HepG2 (cell line): ENCODE results near the gene MRPL42. TPM values are rescaled to one million over a fixed set of nuclear protein-coding genes. Genes with fewer than 3 reads are reported as not detected.
A peak's percentile ranks its signal among the peaks of the same experiment; 100 is the strongest.

Source experiments
- HNRNPUL1 ChIP-seq: fragments of 200-400 bp; formaldehyde crosslinking; IDR thresholded peaks from 2 replicates; pipeline ENCODE4 v1.6.1; 2017; ENCODE audit warnings: low read depth, mild to moderate bottlenecking, low read length, moderate library complexity
- NR3C1 ChIP-seq: sonication (generic); formaldehyde crosslinking; IDR thresholded peaks from 2 replicates; pipeline ENCODE4 v1.4.0; 2020; ENCODE audit warnings: missing genetic modification reagents
- PBX3 ChIP-seq: sonication (generic); formaldehyde crosslinking; IDR thresholded peaks from 2 replicates; pipeline ENCODE4 v1.8.1; 2023; ENCODE audit warnings: missing genetic modification reagents, inconsistent platforms, borderline replicate concordance
- PCBP2 ChIP-seq: fragments of 200-400 bp; formaldehyde crosslinking; optimal IDR thresholded peaks from 2 replicates; pipeline ENCODE3; 2018; ENCODE audit warnings: low read length, low read depth; ENCODE audit not compliant: poor library complexity, severe bottlenecking
- SETDB1 ChIP-seq: sonication (generic); formaldehyde crosslinking; IDR thresholded peaks from 2 replicates; pipeline ENCODE4 v1.5.1; 2020; ENCODE audit warnings: missing genetic modification reagents, mild to moderate bottlenecking, borderline replicate concordance
- SIX4 ChIP-seq: sonication (generic); formaldehyde crosslinking; IDR thresholded peaks from 2 replicates; pipeline ENCODE4 v1.4.0; 2020; ENCODE audit warnings: missing genetic modification reagents
- SNAPC2 ChIP-seq: sonication (generic); formaldehyde crosslinking; IDR thresholded peaks from 2 replicates; pipeline ENCODE4 v1.8.1; 2022; ENCODE audit warnings: mild to moderate bottlenecking, missing genetic modification reagents
- THYN1 ChIP-seq: sonication (generic); formaldehyde crosslinking; IDR thresholded peaks from 2 replicates; pipeline ENCODE4 v1.8.1; 2023; ENCODE audit warnings: low read depth, mild to moderate bottlenecking, moderate library complexity, missing genetic modification reagents, borderline replicate concordance
- TP53 ChIP-seq: sonication (generic); formaldehyde crosslinking; conservative IDR thresholded peaks from 2 replicates; pipeline ENCODE4 v1.4.0; 2020; ENCODE audit warnings: missing genetic modification reagents
- ZNF234 ChIP-seq: sonication (generic); formaldehyde crosslinking; conservative IDR thresholded peaks from 2 replicates; pipeline ENCODE4 v1.5.1; 2020; ENCODE audit warnings: mild to moderate bottlenecking, missing genetic modification reagents
- ZNF660 ChIP-seq: sonication (generic); formaldehyde crosslinking; IDR thresholded peaks from 2 replicates; pipeline ENCODE4 v1.5.1; 2020; ENCODE audit warnings: mild to moderate bottlenecking, low read depth, missing genetic modification reagents, borderline replicate concordance
- ZNF766 ChIP-seq: sonication (generic); formaldehyde crosslinking; IDR thresholded peaks from 2 replicates; pipeline ENCODE4 v1.5.0; 2020; ENCODE audit warnings: missing genetic modification reagents, borderline replicate concordance
- ZNF816 ChIP-seq: sonication (generic); formaldehyde crosslinking; IDR thresholded peaks from 2 replicates; pipeline ENCODE4 v1.8.0; 2022; ENCODE audit warnings: missing genetic modification reagents, mild to moderate bottlenecking, borderline replicate concordance
- polyA plus RNA-seq, 8 experiments: library from polyadenylated mRNA; depleted of rRNA in 3 of 8; stranded (reverse) in 7 of 8; unstranded in 1 of 8; fragments of >200 nt; fragmentation: Illumina TruSeq in 4 of 8; extraction: Trizol in 4 of 8; gene quantifications; 2 replicates each; pipeline versions ENCODE4 v1.2.1 to v1.2.3, GENCODE V29; 2011 to 2016; ENCODE audit warnings: low read depth in 4 of 8, missing spikeins in 1 of 8, mixed read lengths in 1 of 8; ENCODE audit not compliant: insufficient read depth in 1 of 8
- total RNA-seq, 5 experiments: library from RNA; depleted of rRNA; stranded (reverse); fragments of >200 nt; fragmentation: Illumina TruSeq; extraction: Trizol; gene quantifications; 2 replicates each; pipeline ENCODE4 v1.2.3, GENCODE V29; 2016; ENCODE audit warnings: low read depth in 1 of 5
- TF ChIP-seq, protein P1 (sequence below): sonication (generic); formaldehyde crosslinking; IDR thresholded peaks from 2 replicates; pipeline ENCODE4 v1.4.0; 2020; ENCODE audit warnings: missing genetic modification reagents
- TF ChIP-seq, protein P2 (sequence below): sonication (generic); formaldehyde crosslinking; IDR thresholded peaks from 2 replicates; pipeline ENCODE4 v1.4.0; 2020; ENCODE audit warnings: mild to moderate bottlenecking, missing genetic modification reagents
- TF ChIP-seq, protein P3 (sequence below): sonication (generic); formaldehyde crosslinking; IDR thresholded peaks from 2 replicates; pipeline ENCODE4 v1.4.0; 2020; ENCODE audit warnings: missing genetic modification reagents, borderline replicate concordance

The MRPL42 gene
- total and polyA plus RNA-seq, 2 of the 13 experiments (the other 11 are each of a cell fraction or from before 2014, with no cell fraction given): 93.3 to 148 TPM

DNA sequence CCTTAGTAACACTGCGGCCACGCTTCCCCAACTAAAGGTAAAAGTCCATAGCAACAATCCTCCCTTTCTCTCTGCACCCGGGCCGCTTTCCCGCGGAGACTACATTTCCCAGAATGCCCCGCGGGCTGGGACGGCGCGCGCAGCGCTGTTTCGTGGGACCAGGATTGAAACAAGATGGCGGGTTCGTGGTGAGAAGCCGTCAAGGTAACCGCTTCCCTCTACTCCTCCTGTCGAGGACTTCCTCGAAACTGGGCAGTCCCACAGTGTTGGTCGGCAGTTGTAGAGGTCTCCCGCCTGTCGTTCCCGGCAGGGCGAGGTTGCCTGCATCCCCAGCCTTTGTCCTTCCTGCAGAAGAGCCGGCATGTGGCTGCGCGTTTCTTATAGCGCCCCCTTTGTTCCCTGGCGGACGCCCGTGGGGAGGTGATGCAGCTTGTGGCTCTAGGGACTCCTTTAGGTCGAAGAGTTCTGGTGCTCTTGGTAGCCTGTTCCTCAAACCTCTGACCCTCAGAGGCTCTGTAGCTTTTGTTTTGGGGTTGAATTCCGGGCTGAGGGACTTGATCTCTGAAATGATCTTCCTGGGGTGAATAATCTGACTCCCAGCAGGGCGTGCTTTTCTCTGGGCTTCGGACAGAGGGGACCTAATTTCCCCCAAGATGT is at the start of gene MRPL42 (continued):
- TF ChIP-seq, protein P1, sequence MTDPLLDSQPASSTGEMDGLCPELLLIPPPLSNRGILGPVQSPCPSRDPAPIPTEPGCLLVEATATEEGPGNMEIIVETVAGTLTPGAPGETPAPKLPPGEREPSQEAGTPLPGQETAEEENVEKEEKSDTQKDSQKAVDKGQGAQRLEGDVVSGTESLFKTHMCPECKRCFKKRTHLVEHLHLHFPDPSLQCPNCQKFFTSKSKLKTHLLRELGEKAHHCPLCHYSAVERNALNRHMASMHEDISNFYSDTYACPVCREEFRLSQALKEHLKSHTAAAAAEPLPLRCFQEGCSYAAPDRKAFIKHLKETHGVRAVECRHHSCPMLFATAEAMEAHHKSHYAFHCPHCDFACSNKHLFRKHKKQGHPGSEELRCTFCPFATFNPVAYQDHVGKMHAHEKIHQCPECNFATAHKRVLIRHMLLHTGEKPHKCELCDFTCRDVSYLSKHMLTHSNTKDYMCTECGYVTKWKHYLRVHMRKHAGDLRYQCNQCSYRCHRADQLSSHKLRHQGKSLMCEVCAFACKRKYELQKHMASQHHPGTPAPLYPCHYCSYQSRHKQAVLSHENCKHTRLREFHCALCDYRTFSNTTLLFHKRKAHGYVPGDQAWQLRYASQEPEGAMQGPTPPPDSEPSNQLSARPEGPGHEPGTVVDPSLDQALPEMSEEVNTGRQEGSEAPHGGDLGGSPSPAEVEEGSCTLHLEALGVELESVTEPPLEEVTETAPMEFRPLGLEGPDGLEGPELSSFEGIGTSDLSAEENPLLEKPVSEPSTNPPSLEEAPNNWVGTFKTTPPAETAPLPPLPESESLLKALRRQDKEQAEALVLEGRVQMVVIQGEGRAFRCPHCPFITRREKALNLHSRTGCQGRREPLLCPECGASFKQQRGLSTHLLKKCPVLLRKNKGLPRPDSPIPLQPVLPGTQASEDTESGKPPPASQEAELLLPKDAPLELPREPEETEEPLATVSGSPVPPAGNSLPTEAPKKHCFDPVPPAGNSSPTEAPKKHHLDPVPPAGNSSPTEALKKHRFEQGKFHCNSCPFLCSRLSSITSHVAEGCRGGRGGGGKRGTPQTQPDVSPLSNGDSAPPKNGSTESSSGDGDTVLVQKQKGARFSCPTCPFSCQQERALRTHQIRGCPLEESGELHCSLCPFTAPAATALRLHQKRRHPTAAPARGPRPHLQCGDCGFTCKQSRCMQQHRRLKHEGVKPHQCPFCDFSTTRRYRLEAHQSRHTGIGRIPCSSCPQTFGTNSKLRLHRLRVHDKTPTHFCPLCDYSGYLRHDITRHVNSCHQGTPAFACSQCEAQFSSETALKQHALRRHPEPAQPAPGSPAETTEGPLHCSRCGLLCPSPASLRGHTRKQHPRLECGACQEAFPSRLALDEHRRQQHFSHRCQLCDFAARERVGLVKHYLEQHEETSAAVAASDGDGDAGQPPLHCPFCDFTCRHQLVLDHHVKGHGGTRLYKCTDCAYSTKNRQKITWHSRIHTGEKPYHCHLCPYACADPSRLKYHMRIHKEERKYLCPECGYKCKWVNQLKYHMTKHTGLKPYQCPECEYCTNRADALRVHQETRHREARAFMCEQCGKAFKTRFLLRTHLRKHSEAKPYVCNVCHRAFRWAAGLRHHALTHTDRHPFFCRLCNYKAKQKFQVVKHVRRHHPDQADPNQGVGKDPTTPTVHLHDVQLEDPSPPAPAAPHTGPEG (CRISPR knock-in tag): peak; percentile 62; the same call in 1 of the 2 replicates
- no peak for TF ChIP-seq ZNF234 (CRISPR knock-in tag)
- TF ChIP-seq SNAPC2 (CRISPR knock-in tag): no peak
- no peak for TF ChIP-seq THYN1 (CRISPR knock-in tag)
- TF ChIP-seq NR3C1 (CRISPR knock-in tag): no peak
- no peak for TF ChIP-seq ZNF660 (CRISPR knock-in tag)
- TF ChIP-seq ZNF816: peak; percentile 44; the same call in 1 of the 2 replicates
- TF ChIP-seq, protein P2, sequence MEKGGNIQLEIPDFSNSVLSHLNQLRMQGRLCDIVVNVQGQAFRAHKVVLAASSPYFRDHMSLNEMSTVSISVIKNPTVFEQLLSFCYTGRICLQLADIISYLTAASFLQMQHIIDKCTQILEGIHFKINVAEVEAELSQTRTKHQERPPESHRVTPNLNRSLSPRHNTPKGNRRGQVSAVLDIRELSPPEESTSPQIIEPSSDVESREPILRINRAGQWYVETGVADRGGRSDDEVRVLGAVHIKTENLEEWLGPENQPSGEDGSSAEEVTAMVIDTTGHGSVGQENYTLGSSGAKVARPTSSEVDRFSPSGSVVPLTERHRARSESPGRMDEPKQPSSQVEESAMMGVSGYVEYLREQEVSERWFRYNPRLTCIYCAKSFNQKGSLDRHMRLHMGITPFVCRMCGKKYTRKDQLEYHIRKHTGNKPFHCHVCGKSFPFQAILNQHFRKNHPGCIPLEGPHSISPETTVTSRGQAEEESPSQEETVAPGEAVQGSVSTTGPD (CRISPR knock-in tag): no peak
- no peak for TF ChIP-seq PBX3 (CRISPR knock-in tag)
- no peak for TF ChIP-seq TP53
- TF ChIP-seq SIX4 (CRISPR knock-in tag): peak; percentile 44; the same call in 1 of the 2 replicates
- TF ChIP-seq, protein P3, sequence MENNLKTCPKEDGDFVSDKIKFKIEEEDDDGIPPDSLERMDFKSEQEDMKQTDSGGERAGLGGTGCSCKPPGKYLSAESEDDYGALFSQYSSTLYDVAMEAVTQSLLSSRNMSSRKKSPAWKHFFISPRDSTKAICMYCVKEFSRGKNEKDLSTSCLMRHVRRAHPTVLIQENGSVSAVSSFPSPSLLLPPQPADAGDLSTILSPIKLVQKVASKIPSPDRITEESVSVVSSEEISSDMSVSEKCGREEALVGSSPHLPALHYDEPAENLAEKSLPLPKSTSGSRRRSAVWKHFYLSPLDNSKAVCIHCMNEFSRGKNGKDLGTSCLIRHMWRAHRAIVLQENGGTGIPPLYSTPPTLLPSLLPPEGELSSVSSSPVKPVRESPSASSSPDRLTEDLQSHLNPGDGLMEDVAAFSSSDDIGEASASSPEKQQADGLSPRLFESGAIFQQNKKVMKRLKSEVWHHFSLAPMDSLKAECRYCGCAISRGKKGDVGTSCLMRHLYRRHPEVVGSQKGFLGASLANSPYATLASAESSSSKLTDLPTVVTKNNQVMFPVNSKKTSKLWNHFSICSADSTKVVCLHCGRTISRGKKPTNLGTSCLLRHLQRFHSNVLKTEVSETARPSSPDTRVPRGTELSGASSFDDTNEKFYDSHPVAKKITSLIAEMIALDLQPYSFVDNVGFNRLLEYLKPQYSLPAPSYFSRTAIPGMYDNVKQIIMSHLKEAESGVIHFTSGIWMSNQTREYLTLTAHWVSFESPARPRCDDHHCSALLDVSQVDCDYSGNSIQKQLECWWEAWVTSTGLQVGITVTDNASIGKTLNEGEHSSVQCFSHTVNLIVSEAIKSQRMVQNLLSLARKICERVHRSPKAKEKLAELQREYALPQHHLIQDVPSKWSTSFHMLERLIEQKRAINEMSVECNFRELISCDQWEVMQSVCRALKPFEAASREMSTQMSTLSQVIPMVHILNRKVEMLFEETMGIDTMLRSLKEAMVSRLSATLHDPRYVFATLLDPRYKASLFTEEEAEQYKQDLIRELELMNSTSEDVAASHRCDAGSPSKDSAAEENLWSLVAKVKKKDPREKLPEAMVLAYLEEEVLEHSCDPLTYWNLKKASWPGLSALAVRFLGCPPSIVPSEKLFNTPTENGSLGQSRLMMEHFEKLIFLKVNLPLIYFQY (CRISPR knock-in tag): no peak
- TF ChIP-seq HNRNPUL1: no peak
- no peak for TF ChIP-seq PCBP2
- TF ChIP-seq SETDB1 (CRISPR knock-in tag): no peak
- TF ChIP-seq ZNF766 (CRISPR knock-in tag): no peak; the same call in 1 of the 2 replicates
